ENCODE measurements around the gene GRHL3. TPM values are rescaled to one million over a fixed set of nuclear protein-coding genes. Genes with fewer than 3 reads are reported as not detected.

The GRHL3 gene
- total RNA-seq, 2 experiments from 2014 or later, result not detected

DNA sequence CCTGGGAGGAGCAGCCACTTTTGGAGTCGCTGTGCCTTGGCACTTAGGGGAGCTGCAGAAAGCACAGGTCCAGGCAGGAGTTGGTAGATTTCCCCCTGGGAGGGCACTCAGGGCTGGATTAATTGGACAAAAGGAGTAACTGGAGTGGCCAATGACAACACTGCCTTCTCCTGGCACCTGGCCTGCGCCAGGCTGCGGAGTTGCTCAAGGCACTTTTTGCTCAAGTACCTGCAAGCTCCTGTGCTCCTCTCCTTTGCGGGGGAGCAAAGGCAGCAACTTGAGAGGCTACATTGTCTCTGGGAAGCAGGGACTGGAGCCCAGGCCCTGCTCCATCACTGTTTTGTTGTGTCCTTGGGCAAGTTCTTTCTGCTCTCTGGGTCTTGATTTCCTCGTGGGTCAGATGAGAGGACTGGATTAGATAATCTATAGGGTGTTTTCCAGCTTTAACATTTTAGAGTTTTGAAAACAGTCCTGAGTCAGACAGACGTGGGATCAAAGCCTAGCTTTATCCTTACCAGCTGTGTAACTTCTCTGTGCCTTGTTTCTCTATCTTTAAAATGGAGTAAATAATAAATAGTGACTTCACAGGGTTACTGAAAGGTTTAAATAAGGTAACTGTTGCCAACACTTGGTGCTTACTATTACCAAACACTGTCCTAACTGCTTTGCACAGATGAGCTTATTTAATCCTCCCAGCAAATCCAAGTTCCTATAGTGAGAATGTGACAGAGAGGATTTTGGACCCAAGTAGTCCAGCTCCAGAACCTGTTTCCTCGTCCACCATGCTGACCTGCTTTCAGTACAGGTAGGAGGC is 18.0 kb upstream of the GRHL3 start:
- Histone ChIP-seq H3K36me3 (ENCODE audit: insufficient read depth, low read length) (no peaks in the 10 kb centered on the region), H3K4me1 (ENCODE audit: insufficient read depth, low read length) (no peaks in the 10 kb centered on the region), H3K27ac (ENCODE audit: low read depth in 1 of 2, low read length in 2 of 2) (no peak overlapping the region), H3K27me3 (ENCODE audit: control insufficient read depth in 1 of 2, insufficient read depth in 2 of 2, low read length in 2 of 2) (peaks cover 7 to 10% of the 10 kb centered on the region in 2 experiments), H3K4me3 (ENCODE audit: low read length) (no peak overlapping the region), H3K9me3 (ENCODE audit: control insufficient read depth in 1 of 2, insufficient read depth in 1 of 2, low read length in 2 of 2) (no peaks in the 10 kb centered on the region)
- ChIA-PET CTCF (no interaction called here), POLR2A (no interaction called here)
- Mint-ChIP-seq H3K27me3 (peaks cover 36% of the 10 kb centered on the region), H3K36me3 (ENCODE audit: low read depth) (no peaks in the 10 kb centered on the region), H3K4me1 (ENCODE audit: low read depth) (no peaks in the 10 kb centered on the region), H3K4me3 (no peak overlapping the region), H3K9me3 (no peaks in the 10 kb centered on the region), H3K27ac (no peak overlapping the region)
- ATAC-seq (ENCODE audit: poor library complexity) (no peak), DNase-seq (no peak)
- TF ChIP-seq, protein P1, sequence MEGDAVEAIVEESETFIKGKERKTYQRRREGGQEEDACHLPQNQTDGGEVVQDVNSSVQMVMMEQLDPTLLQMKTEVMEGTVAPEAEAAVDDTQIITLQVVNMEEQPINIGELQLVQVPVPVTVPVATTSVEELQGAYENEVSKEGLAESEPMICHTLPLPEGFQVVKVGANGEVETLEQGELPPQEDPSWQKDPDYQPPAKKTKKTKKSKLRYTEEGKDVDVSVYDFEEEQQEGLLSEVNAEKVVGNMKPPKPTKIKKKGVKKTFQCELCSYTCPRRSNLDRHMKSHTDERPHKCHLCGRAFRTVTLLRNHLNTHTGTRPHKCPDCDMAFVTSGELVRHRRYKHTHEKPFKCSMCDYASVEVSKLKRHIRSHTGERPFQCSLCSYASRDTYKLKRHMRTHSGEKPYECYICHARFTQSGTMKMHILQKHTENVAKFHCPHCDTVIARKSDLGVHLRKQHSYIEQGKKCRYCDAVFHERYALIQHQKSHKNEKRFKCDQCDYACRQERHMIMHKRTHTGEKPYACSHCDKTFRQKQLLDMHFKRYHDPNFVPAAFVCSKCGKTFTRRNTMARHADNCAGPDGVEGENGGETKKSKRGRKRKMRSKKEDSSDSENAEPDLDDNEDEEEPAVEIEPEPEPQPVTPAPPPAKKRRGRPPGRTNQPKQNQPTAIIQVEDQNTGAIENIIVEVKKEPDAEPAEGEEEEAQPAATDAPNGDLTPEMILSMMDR (IDR thresholded peaks at IDR 0.05), result no peak
- intact Hi-C loops (cut with DNase I, micrococcal nuclease), result no loop called here

DNA sequence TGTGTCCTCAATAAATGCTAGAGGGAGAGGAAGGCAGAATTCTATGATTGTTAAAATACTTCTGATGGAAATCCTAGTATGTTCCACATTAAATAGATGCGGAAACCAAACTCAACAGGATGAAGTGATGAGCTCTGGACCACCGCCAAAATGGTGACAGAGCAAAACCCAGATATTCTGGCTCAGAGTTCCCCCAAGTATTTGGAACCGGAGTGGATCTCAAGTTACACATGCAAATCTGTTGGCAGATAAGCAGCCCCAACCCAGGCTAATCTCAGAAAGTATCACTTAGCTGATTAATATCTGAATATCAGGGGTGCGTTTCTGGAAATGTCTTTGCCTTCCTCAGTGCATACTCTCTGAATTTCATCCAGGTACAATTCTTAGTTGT is 17.4 kb upstream of the GRHL3 start:
- DNase-seq (no peak), ATAC-seq (ENCODE audit: poor library complexity) (no peak)
- Histone ChIP-seq H3K4me3 (ENCODE audit: low read length) (no peak overlapping the region), H3K36me3 (ENCODE audit: insufficient read depth, low read length) (no peaks in the 10 kb centered on the region), H3K27me3 (ENCODE audit: control insufficient read depth in 1 of 2, insufficient read depth in 2 of 2, low read length in 2 of 2) (peaks cover 7 to 10% of the 10 kb centered on the region in 2 experiments), H3K9me3 (ENCODE audit: control insufficient read depth in 1 of 2, insufficient read depth in 1 of 2, low read length in 2 of 2) (no peaks in the 10 kb centered on the region), H3K4me1 (ENCODE audit: insufficient read depth, low read length) (no peaks in the 10 kb centered on the region), H3K27ac (ENCODE audit: low read depth in 1 of 2, low read length in 2 of 2) (no peak overlapping the region)
- TF ChIP-seq, protein P1 (IDR thresholded peaks at IDR 0.05), result no peak
- peaks cover 38% of the 10 kb centered on the region for H3K27me3 Mint-ChIP-seq
- no peak overlapping the region for H3K4me3 Mint-ChIP-seq
- intact Hi-C loops (cut with DNase I, micrococcal nuclease), result no loop called here
- no peaks in the 10 kb centered on the region for H3K9me3 Mint-ChIP-seq
- ChIA-PET CTCF (no interaction called here), POLR2A (no interaction called here)
- no peaks in the 10 kb centered on the region for H3K4me1 Mint-ChIP-seq (ENCODE audit: low read depth)
- H3K36me3 Mint-ChIP-seq (ENCODE audit: low read depth), result no peaks in the 10 kb centered on the region
- H3K27ac Mint-ChIP-seq, result no peak overlapping the region

DNA sequence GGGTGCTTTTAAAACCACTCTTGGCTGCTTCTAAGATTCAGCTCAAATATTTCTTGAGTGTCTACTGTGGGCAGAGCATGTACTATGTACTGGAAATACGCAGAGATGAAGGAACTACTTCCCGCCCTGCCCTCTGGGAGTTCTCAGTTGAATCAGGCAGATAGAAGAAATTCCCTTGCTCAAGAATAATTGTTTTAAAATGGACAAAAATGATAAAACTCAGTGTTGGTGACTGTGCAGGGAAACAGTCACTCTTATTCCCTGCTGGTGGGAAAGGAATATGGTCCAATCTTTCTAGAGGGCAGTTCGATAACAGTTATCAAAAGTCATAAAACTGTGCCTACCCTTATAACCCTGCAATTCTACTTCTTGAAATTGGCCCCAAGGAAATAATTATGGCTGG is 16.9 kb upstream of the GRHL3 start:
- intact Hi-C loops (cut with DNase I, micrococcal nuclease), result no loop called here
- peaks cover 39% of the 10 kb centered on the region for H3K27me3 Mint-ChIP-seq

More for the DNA sequence above, 16.9 kb upstream of the GRHL3 start:
- TF ChIP-seq, protein P1 (IDR thresholded peaks at IDR 0.05), result no peak
- POLR2A ChIA-PET, result no interaction called here
- no peaks in the 10 kb centered on the region for H3K9me3 ChIP-seq (ENCODE audit: control insufficient read depth in 1 of 2, insufficient read depth in 1 of 2, low read length in 2 of 2)
- peaks cover 7 to 10% of the 10 kb centered on the region in 2 experiments for H3K27me3 ChIP-seq (ENCODE audit: control insufficient read depth in 1 of 2, insufficient read depth in 2 of 2, low read length in 2 of 2)
- no peaks in the 10 kb centered on the region for H3K4me1 ChIP-seq (ENCODE audit: insufficient read depth, low read length)
- H3K27ac Mint-ChIP-seq, result no peak overlapping the region
- H3K36me3 ChIP-seq (ENCODE audit: insufficient read depth, low read length), result no peaks in the 10 kb centered on the region
- no peak overlapping the region for H3K27ac ChIP-seq (ENCODE audit: low read depth in 1 of 2, low read length in 2 of 2)
- H3K4me1 Mint-ChIP-seq (ENCODE audit: low read depth), result no peaks in the 10 kb centered on the region
- no peaks in the 10 kb centered on the region for H3K9me3 Mint-ChIP-seq
- DNase-seq (no peak), ATAC-seq (ENCODE audit: poor library complexity) (no peak)
- H3K4me3 Mint-ChIP-seq, result no peak overlapping the region
- H3K4me3 ChIP-seq (ENCODE audit: low read length), result no peak overlapping the region
- CTCF ChIA-PET, result no interaction called here
- no peaks in the 10 kb centered on the region for H3K36me3 Mint-ChIP-seq (ENCODE audit: low read depth)

Data from CD4-positive, alpha-beta T cell (primary cell).